HG02623 (cell line): ENCODE results near the gene RIT2.

Experiments used
- ATAC-seq: cut with Tn5 transposase; IDR thresholded peaks from one replicate; pipeline ENCODE4 v1.9.1; 2021; ENCODE audit warnings: moderate library complexity; ENCODE audit not compliant: unreplicated experiment

The RIT2 gene

DNA sequence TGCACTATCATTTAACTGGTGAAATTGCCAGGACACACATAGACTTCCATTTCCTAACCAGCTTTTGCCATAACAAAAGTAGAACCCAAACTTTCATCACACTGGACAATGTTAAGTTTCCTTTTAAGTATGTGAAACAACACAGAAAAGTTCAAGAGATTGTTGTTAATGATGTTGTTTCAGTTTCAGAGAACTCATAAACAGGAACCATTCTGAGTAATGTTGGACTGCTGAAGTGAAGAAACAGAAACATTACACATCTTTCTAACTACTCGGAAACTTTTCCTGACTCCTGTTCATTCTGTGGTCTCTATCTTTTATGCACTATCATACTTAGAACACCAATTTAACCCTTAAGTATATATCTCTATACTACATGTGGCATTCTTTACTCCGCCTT lies 179.2 kb downstream of the RIT2 start:
- ATAC-seq: peak; percentile 66

DNA sequence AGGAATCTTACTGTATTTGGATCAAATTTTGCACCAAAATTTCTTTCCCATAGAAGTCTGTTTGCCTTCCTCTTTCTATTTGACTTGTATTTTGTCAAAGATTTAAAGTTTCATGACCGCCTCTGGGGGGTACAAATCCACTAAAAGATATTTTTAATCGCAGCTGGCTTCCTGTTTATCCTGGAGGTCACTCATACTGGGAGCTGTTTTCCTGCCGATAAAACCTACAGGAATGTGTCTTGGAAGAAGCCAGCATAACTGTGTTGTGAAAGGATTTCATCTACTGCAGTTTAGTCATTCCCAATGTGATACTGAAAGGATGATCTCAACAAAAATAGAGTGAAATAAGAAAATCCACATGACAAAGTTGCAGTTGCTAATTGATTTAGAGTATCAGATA lies 184.0 kb downstream of the RIT2 start:
- no peak for ATAC-seq

DNA sequence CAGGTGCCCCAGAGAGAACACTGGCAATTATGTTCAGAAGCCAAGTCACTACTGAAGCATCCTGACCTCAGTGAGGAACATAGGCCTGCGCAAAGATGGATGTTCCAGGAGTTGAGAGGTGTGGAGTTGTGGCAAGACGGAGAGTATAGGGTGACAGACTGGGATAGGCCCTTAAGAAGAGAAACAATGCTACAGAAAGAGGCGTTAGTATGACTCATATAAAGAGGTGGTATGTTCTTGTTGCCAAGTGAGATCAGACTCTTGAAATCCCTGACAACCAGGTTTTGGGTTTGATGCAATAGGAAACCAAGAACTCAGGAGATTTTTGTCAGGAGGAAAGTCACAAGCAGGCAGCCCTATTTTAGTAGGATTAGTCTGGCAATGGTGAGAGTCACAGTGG lies 185.6 kb downstream of the RIT2 start:
- ATAC-seq: no peak

DNA sequence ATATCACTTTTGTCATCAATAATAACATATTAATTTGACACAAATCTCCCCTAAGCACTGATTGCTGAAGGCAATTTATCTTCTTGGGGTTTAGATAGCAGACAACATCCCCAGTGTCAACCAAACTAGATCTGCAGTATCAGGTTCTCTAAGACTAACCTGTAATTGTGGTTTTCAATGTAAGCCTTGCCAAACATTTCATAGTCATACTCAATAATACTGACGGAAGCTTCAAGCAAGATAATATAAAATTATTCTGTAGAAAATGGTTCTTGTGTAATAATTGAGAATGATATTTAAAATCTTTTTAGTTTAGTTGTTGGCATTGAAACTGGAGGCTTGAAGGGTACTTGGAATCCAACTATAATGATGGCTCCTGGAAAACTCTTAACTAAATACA lies 186.3 kb downstream of the RIT2 start:
- ATAC-seq: no peak

DNA sequence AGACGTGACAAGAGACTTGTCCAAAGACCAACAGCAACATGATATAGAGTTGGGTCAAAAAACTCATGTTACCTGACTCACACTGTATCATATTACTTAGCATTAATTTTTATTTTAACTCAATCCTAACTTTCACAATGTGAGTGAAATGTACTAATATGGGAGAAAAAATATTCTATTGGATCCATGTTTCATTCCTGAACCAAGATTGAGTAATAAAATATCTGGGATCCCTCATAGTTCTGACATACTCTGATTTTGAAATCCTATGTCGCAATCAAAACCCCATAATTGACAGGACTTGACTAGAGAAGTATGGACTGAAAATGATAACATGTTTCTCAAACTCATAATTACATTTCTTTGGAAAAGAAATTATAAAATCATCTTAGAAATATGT lies 190.4 kb downstream of the RIT2 start:
- no peak for ATAC-seq

DNA sequence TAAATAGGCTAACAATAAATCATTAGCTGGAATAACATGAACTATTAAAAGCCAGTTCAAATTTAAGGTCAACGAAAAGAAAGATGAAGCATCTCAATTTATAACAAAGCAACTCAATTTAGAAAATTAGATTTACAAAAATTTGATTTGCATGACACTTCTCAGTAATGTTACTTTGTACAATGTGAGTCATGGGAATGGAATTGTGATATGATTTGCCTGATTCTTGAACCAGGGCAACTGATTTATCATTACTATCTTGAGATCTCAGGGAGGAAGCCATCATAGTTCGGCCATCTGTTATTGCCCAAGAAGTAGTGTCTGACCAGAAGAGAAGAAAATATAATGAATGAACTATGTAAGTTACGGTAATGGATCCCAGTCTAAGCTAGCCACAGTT lies 193.1 kb downstream of the RIT2 start:
- no peak for ATAC-seq

DNA sequence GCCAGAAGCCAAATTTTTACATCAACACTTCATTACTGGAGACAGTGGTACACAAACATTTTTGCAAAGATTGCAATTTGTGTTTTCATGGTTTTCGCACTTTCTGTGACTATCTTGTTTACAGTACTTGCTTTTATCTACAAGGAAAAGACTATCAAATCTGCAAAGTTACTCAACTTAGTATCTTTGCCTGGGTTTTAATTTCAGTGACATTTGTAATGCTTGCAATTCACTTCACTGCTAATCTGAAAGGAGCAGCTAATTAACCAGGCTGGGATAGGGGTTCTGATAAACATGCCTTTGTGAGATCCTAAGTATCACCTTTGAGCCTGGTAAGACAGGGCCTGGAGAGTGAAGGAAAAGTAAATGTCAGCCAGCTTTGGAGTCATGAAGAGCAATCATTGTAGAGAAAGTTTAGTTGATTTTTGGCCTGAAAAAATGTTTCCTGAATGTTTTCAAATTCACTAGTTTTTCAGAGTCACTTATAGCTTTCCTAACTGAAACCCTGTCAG lies 194.2 kb downstream of the RIT2 start:
- no peak for ATAC-seq

DNA sequence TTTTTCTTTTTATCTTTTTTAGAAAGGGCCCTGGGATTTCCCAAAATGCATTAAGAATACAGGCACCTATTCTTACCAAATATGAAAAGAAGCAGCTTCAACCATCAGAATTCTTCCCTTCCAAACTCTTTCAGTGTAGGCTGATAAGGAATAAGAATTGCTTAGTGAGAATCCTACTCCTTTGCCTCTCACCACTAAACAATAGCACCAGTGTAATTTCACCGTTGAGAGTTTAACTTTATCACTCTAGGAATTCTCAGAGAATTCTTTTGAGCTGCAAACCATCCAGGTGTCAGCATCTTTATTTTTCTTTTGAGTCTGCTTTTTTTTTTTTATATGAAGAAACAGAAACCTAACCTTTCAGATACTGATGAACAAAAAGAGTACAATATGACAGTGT lies 194.9 kb downstream of the RIT2 start:
- no peak for ATAC-seq

DNA sequence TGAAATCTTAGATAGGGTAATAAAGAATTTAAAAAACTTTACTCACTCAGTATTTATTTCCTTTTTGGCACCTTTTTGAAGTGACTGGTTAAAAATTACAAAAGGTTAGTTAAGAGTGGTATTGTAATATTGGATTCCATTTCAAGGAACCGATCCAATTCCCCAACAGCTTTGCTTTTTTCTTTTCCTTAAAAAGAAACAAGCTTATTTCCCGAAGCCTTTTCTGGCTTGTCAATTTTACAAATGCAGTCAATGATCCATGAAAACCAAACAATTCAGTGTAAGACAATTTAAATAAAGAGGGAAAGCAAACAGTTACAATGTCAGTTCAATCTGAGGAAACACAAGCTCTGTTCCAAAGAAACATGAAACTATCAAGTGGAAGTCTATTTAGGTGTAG lies 200.2 kb downstream of the RIT2 start:
- ATAC-seq: no peak

DNA sequence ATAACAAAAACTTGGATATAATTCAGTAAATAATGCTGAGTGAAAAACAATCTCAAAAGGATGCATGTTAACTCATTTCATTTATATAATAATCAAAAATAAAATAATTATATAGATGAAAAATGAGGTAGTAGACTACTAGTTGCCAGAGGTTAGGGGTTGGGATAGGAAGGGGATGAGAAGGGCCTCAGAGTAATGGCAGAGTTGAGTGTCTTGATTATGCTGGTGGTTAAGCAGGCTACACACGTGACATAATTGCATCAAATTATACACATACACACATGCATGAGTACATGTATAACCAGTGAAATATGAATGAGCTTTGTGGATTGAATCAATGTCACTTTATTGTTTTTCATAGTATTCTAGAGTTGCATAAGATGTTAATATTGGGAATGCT lies 201.0 kb downstream of the RIT2 start:
- ATAC-seq: no peak

DNA sequence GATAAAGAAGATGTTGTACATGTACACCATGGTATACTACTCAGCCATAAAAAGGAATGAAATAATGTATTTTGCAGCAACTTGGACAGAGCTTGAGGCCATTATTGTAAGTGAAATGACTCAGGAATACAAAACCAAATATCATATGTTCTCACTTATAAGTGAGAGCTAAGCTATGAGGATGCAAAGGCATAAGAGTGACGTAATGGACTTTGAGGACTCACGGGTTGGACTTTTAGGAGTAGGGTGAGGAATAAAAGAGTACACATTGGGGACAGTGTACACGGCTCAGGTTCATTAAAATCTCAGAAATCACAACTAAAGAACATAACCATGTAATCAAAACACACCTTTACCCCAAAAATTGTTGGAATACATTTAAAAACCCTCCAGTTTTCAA lies 206.4 kb downstream of the RIT2 start:
- ATAC-seq: no peak

DNA sequence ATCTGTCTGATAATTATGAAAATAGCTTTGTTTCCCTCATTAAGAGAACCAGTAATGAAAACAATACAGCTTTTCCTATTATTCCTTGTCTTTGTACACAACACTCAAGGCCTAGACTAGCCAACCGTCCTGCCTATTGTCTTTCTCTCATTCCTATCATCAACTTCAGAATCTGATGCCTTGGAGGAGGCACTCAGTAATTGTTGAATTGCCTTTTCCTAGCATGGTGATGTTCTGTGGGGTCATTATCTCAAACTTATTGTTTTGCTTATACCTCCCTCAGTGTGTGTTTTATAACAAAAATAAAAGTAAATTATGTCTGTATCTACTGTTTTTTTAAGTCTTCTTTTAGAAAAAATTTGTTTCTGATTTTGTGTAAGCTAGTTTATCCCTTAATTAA lies 208.7 kb downstream of the RIT2 start:
- no peak for ATAC-seq

DNA sequence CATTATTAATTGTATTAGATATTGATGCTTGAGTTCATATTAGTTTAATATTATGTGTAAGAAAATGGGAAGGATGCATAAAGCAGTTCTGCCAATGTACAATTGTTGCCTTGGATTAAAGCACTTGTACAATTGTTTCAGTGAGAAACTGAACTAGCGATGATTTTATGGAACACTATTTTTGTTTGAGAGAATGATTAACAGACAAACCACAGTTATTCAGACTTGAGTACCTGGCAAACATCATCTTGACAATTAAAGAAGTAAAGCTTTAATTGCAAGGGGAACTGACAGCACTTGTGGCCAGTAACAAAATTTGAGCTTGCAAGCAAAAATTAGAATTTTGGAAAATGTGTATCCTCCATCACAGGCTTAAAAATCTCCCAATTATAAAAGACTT lies 214.3 kb downstream of the RIT2 start:
- no peak for ATAC-seq

DNA sequence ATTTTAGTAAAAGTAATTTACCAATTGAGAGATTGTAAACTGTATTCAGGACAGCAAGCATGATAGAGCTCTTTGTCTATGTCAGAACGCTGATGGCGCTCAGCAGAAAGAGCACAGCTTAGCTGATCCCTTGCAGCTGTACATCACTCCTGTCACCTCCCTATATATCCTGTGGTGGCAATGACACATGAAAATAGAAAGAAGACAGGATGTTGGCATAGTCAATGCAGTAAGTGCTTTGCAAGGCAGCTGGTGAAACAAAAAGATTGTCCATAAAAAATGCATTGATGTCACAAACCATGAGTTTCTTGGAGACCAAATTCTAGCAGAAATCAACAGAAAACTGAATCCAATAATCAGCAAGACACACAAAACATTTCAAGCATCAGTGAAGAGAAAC lies 221.5 kb downstream of the RIT2 start:
- no peak for ATAC-seq

DNA sequence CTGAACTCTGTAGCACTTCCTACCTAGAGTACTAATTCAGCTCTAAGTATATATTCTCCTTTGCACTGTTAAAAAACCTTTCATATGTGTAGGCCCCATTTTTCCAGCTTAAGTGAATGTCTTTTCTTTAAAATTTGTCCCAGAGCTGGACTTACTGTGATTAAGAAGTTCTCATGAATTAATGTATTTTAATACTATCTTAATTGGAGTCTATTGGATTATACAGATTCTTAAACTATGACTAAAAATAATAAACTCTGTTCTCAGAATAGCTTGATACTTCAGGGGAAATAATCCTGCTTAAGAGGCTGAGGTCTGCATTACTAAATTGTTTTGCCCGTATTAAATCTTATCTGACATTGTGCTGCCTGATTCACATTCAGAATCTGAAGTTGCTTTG lies 223.3 kb downstream of the RIT2 start:
- ATAC-seq: no peak

DNA sequence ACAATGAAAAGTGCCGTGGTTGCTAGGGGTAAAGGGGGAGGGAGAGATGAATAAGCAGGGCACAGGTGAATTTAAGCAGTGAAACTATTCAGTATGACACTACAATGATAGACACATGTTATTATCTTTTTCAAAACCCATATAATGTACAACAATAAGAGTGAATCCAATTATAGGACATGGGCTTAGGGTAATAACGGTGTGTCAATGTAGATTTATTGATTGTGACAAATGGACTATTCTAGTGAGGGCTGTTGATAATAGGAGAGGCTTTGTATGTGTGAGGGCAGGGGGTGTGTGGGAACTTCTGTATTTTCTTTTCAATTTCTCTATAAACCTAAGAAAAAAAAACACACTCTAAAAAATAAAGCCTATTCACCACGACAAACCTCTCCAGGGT lies 223.8 kb downstream of the RIT2 start:
- no peak for ATAC-seq

DNA sequence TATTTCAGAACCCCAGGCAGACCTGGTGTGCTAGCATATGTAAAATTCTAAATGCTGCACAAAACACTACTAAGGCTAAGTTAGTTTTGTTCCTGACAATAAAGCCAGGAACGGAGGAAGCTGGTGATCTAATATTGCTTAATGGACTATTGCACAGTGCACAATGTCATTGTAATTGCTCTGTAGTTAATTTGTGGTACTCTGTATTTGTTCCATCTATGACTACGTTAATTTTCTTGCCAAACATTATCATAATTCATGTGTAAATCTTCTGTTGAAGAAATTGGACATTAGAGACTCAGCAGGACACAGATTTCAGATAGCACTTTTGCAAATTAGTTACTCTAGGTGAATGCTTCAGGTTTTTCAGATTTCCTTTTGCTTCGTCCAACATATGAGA lies 232.3 kb downstream of the RIT2 start:
- ATAC-seq: no peak

DNA sequence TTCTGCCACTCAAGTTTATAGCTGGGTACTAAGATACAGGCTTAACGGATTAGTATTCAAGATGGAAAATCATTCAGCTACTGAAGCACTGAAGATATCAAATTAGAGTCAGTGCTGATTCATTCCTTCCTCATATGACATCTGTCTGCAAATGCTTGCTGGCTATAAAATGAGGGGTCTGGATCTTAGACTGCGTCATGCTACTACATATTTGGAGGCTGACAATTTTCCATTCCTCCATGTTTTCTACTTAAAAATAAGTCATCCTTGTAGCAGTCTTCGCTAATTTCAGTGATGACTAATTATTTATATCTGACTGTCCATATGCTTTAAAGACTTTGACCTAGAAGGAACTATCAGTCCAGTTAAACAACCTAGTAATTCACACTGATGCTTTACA lies 233.4 kb downstream of the RIT2 start:
- ATAC-seq: no peak

DNA sequence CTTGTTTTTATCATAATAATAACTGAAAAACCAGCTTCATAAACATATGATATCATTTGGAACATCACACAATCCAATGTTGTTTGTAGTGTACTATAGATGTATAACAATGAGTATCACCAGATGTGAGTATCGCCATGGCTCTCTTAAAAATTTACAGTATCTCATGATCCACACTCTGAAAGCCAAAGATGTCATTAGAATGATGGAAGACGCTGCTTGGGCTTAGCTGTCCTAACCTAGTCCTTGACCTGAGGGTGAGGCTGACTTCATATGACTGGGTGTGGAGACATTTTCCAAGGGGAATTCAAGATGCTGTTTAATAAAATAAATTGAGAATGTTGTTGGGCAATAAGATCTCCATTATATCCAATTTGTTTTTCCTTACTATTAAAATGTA lies 242.6 kb downstream of the RIT2 start:
- ATAC-seq: no peak

DNA sequence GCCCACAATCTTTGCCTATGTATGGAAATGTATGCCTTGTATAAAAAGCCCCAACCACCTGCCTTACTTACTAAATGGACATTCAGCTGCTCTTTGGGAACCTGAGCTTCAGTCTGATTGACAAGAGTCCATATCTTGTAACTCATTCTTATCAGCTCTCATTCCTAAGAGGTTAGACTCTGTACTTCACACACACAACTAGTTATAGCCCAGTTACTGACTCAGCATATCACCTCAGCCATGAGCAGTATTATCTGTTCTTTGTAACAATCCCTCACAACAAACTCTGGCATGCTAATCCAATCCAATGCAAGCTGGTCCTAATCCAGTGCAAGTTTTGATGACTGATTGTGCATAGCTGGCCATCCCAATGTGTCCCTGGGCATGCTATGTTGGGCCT lies 250.6 kb downstream of the RIT2 start:
- no peak for ATAC-seq

DNA sequence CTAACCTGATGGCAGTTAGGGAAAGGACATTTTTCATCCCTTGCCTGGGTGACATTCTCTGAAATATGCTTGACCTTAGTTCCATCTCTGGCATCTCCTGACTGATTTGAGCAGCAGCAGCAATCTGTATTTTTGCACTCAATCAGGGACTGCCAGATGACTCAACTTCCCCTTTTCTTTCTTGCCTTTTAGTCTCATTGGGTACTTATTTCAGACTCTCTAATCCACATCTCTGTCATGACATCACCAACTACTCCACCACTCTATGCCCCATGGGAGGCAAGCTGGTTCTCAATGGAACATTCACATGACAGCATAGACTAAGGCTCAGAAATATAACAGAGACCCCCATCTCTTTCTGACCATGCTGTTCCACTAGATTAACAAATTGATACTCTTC lies 254.2 kb downstream of the RIT2 start:
- ATAC-seq: no peak

DNA sequence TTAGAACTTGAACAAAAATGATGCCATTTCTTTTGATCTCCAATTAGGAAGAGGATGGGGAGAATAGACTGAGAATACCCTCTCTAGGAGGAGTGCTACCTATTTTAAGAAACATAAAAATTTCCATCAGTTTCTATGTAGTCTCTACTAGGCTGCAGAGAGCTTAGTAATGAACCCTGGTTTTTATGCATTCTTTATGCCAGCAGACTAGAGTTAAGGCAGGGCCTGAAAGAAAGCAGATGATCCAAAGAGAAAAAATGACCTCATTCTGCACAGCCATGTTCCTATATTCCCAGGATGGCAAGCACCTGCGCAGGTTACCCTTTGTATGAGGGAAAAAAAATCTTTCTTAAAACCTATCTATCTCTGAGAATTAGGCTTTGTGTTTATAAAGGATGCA lies 254.9 kb downstream of the RIT2 start:
- no peak for ATAC-seq

DNA sequence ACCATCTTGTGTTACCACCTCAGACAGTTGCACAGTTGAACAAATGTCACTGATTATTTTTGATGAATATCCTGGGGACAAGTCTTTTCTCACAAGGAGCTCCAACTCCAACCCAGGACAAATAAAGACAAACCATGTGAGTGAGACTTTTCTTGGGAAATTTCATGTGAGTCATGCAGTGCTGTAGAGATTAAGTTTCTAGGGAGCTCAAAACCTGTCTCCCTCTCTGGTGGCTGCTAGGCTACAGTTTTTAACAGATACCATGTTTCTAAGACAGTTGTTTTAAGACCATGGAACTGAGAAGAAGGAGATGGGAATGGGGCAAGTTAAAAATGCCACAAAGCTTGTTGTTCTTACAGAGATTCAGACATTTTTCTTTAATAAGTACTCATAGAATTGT lies 255.5 kb downstream of the RIT2 start:
- no peak for ATAC-seq

DNA sequence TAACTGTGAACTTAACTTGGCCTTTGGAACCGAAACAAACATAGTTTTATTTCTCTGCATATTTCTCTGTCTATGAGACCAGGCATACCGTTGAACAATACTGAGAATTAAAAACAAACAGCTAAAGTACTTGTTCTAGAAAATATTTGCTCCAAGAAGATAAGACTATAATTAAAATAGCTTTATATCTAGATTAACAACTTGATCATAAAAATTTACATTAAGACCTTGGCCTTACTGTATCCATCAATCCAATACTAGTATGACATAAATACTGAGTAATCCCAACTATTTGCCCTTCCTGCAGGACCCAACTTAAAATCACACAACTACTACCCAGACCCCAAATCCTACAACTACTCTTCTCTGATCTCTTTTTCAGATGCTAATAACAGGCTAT lies 260.9 kb downstream of the RIT2 start:
- no peak for ATAC-seq
